Measurements from ENCODE around the gene ANXA9. TPM values are rescaled to one million over a fixed set of nuclear protein-coding genes. Genes with fewer than 3 reads are reported as not detected.

The ANXA9 gene
- total and polyA plus RNA-seq, 2 donors from 2014 or later = 3.3 to 38.5 TPM

DNA sequence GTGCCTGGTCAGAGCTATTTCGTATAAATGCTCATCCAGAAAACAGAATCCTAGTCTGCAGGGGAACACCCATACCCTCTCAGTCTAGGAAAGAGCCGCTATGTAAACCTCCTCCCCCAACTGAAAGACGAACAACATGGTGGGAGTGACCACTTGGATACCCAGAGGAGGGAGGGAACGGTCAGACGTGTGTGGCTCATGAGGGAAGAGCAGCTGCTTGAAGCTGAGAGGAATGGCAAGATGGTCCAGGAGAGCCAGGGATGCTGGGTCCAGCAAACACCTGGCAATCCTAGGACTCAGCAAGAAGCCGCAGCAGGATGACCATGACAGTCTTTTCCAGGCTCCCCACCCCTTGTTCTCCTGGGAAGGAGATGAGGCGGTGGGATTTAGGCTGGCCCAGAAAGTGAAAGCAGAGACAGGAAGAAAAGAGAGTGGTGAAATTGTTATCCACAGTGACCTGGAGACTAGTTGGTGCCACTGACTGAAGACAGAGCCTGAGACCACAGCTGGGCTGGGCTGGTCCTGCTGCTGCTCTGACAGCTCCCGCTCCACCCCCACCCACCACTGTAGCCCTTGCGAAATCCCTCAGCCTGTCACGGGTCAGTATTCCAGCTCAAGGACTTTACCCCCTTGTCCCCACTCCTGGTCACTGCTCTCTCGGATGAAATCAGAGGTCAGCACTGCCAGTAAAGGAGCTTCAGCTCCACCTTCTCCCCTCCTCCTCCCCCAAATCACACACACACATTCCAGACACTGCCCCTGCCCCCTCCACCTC is 11.1 kb upstream of the ANXA9 start:
- intact Hi-C loops (cut with DNase I) = no loop called here
- peak overlapping the region in 2 of 3 donors; percentile 13 to 54 for H3K9ac ChIP-seq (ENCODE audit: low read length in 3 of 3)
- peak overlapping the region; percentile 24 to 94 (median 54) for H3K4me3 ChIP-seq (ENCODE audit: low read length in 3 of 3)
- no peaks in the 10 kb centered on the region for H3K9me3 ChIP-seq (ENCODE audit: control insufficient read depth in 2 of 3, insufficient read depth in 1 of 3, low read length in 3 of 3)
- TF ChIP-seq, protein P1, sequence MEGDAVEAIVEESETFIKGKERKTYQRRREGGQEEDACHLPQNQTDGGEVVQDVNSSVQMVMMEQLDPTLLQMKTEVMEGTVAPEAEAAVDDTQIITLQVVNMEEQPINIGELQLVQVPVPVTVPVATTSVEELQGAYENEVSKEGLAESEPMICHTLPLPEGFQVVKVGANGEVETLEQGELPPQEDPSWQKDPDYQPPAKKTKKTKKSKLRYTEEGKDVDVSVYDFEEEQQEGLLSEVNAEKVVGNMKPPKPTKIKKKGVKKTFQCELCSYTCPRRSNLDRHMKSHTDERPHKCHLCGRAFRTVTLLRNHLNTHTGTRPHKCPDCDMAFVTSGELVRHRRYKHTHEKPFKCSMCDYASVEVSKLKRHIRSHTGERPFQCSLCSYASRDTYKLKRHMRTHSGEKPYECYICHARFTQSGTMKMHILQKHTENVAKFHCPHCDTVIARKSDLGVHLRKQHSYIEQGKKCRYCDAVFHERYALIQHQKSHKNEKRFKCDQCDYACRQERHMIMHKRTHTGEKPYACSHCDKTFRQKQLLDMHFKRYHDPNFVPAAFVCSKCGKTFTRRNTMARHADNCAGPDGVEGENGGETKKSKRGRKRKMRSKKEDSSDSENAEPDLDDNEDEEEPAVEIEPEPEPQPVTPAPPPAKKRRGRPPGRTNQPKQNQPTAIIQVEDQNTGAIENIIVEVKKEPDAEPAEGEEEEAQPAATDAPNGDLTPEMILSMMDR (IDR thresholded peaks at IDR 0.05; ENCODE audit: borderline replicate concordance, extremely low read depth, insufficient read depth) = no peak
- H3K27me3 ChIP-seq (ENCODE audit: control insufficient read depth, insufficient read depth, low read length) = no peaks in the 10 kb centered on the region
- peaks cover 6 to 30% (median 28%) of the 10 kb centered on the region in 3 donors for H3K36me3 ChIP-seq (ENCODE audit: control insufficient read depth in 2 of 3, insufficient read depth in 3 of 3, low read length in 3 of 3)
- peaks cover 4 to 42% (median 30%) of the 10 kb centered on the region in 3 donors for H3K4me1 ChIP-seq (ENCODE audit: control insufficient read depth in 2 of 3, insufficient read depth in 2 of 3, low read depth in 1 of 3, low read length in 3 of 3)
- FAIRE-seq (no peak), DNase-seq (peak; percentile 64 to 95 (median 72))
- H3K27ac ChIP-seq (ENCODE audit: low read depth in 2 of 2, low read length in 2 of 2) = peak overlapping the region; percentile 77 to 94

DNA sequence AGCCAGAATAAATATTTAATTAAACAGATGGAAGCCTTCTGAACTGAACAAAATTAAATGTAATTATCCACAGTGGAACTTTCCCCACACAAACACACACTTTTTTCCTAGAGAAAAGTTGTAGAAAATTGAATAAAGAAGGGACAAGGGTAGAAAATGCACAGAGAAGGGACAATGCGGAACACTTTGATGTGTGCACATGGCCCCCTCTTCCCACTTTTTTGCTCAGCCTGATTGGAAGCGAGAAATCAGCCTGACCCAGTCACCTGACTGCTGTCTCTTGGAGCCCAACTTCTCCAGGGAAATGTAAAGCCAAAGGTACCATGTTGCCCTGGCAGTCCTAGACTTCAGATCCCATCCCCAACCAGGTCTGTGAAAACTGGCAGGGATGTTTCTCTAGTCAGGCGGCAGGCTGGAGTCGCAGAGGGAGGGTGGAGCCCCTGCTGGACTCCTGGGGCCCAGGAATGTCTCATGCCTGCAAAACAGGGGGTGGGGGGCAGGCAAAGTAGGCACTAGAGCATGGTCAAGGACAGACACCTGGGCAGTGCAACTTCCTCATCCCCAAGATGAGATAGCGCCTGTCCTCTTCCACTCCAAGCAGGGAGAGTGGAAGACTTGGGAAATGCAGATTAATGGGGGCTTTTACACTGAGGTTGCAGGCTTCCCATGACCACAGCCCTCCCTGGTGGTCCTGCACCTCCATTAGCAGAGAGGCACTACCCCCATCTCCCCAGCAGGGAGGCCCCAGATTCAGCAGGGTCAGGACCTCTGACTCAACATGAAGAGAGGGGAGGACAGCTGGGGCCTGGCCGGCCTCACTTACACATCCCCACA is 10.3 kb upstream of the ANXA9 start:
- TF ChIP-seq, protein P1 (IDR thresholded peaks at IDR 0.05; ENCODE audit: borderline replicate concordance, extremely low read depth, insufficient read depth) = no peak
- H3K4me3 ChIP-seq (ENCODE audit: low read length in 3 of 3) = peak overlapping the region; percentile 28 to 94 (median 92)
- no peak for FAIRE-seq
- intact Hi-C loops (cut with DNase I) = no loop called here
- peak overlapping the region in 2 of 3 donors; percentile 33 to 54 for H3K9ac ChIP-seq (ENCODE audit: low read length in 3 of 3)
- peak overlapping the region; percentile 77 to 94 for H3K27ac ChIP-seq (ENCODE audit: low read depth in 2 of 2, low read length in 2 of 2)
- no peaks in the 10 kb centered on the region for H3K9me3 ChIP-seq (ENCODE audit: control insufficient read depth in 2 of 3, insufficient read depth in 1 of 3, low read length in 3 of 3)
- peaks cover 4 to 45% (median 35%) of the 10 kb centered on the region in 3 donors for H3K4me1 ChIP-seq (ENCODE audit: control insufficient read depth in 2 of 3, insufficient read depth in 2 of 3, low read depth in 1 of 3, low read length in 3 of 3)
- peak in 2 of 5 donors; percentile 37 to 42 for DNase-seq
- peaks cover 2 to 22% (median 20%) of the 10 kb centered on the region in 3 donors for H3K36me3 ChIP-seq (ENCODE audit: control insufficient read depth in 2 of 3, insufficient read depth in 3 of 3, low read length in 3 of 3)
- no peaks in the 10 kb centered on the region for H3K27me3 ChIP-seq (ENCODE audit: control insufficient read depth, insufficient read depth, low read length)

DNA sequence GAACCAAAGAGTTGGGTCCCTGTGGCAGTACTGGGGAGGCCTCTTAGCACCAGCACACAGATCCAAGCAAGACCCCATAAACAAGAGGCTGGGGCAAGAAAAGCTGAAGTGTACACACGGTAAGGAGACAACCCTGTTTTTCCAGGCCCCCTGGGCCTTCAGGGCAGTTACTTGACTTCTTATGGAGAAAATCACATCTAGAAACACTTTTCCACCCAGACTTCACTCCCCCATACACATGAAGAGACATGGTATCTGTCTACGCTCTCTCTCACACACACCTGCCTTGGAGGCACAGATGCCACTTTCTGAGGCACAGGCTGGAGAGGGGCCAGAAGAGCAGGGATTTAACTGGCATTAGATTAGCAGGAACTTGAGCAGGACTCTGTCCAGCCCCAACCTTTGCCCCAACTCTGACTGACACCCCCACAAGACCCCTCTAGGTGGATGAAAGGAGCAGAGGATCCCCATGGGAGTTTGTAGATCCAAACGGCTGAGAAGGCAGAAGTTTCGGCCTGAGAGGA is 9.6 kb upstream of the ANXA9 start:
- DNase-seq = no peak
- TF ChIP-seq, protein P1 (IDR thresholded peaks at IDR 0.05; ENCODE audit: borderline replicate concordance, extremely low read depth, insufficient read depth) = no peak
- peak overlapping the region in 2 of 3 donors; percentile 54 to 95 for H3K9ac ChIP-seq (ENCODE audit: low read length in 3 of 3)
- intact Hi-C loops (cut with DNase I) = no loop called here
- H3K36me3 ChIP-seq (ENCODE audit: control insufficient read depth in 2 of 3, insufficient read depth in 3 of 3, low read length in 3 of 3) = peaks cover 0 to 15% (median 13%) of the 10 kb centered on the region in 3 donors
- H3K27ac ChIP-seq (ENCODE audit: low read depth in 2 of 2, low read length in 2 of 2) = peak overlapping the region; percentile 77 to 94
- peaks cover 4 to 49% (median 42%) of the 10 kb centered on the region in 3 donors for H3K4me1 ChIP-seq (ENCODE audit: control insufficient read depth in 2 of 3, insufficient read depth in 2 of 3, low read depth in 1 of 3, low read length in 3 of 3)
- no peaks in the 10 kb centered on the region for H3K9me3 ChIP-seq (ENCODE audit: control insufficient read depth in 2 of 3, insufficient read depth in 1 of 3, low read length in 3 of 3)
- H3K27me3 ChIP-seq (ENCODE audit: control insufficient read depth, insufficient read depth, low read length) = no peaks in the 10 kb centered on the region
- FAIRE-seq = no peak
- H3K4me3 ChIP-seq (ENCODE audit: low read length in 3 of 3) = peak overlapping the region in 2 of 3 donors; percentile 92 to 94
